Stomach (tissue), 4 donors: Measurements from ENCODE around the gene AMACR.

Experiments used
- CTCF ChIP-seq, 7 experiments: fragments of 450-650 bp in 4 of 7; fragments of 200-600 bp in 3 of 7; sonication (generic) in 3 of 7; IDR thresholded peaks; one replicate each; pipeline ENCODE4 v1.5.1; 2016 to 2019; ENCODE audit warnings: antibody characterized with exemption in 7 of 7, control low read depth in 2 of 7, mild to moderate bottlenecking in 1 of 7
- POLR2A ChIP-seq, 4 donors: fragments of 450-650 bp; IDR thresholded peaks; one replicate each; pipeline ENCODE4 v1.6.1; 2016; ENCODE audit warnings: antibody characterized with exemption in 4 of 4, control low read depth in 2 of 4, mild to moderate bottlenecking in 1 of 4, moderate library complexity in 1 of 4

GRCh38 chr5:34057118-34057517 is 49.3 kb upstream of the AMACR start:
- TF ChIP-seq CTCF (IDR thresholded peaks at IDR 0.05) (no peak), POLR2A (IDR thresholded peaks at IDR 0.05) (no peak)
